HepG2 (cell line): ENCODE results near the gene ANK3. TPM values are rescaled to one million over a fixed set of nuclear protein-coding genes. Genes with fewer than 3 reads are reported as not detected.

ENCODE experiments used
- ATAC-seq: fragments of 200-7000 bp; cut with Tn5 transposase; 3 replicates; pipeline ENCODE4 v1.9.1; 2020; ENCODE audit warnings: mild to moderate bottlenecking, moderate library complexity
- BruUV-seq: library from RNA; stranded (reverse); fragments of 400-500 nt; replicated peaks from 2 replicates; lab custom pipeline; 2021; lab: Mats Ljungman, UMichigan
- CTCF ChIA-PET: fragments of 300-600 bp; formaldehyde crosslinking; extraction: SDS; loops from one replicate; lab custom pipeline; 2021; ENCODE audit warnings: low total read pairs, inconsistent platforms, low intra/inter-chr PET ratio; lab: Yijun Ruan, JAX
- POLR2A ChIA-PET: fragments of 350-600 bp; sonication (Branson Sonifier 250); formaldehyde crosslinking; loops from one replicate; lab custom pipeline; 2020; ENCODE audit warnings: antibody characterized with exemption, inconsistent platforms; lab: Yijun Ruan, JAX
- DNase-seq: peaks from one replicate; pipeline ENCODE4 v3.0.0-alpha.2; 2015; ENCODE audit warnings: low spot score
- FAIRE-seq: peaks from 3 replicates; lab custom pipeline; 2011; peaks lifted over from hg19 to GRCh38; lab: Jason Lieb, UNC
- H2AFZ ChIP-seq: one replicate; pipeline ENCODE4 v1.6.1; 2011; ENCODE audit warnings: low read length, inconsistent platforms
- H3K27ac ChIP-seq: fragments of 300-600 bp; 3 replicates; pipeline ENCODE4 v1.8.0; 2011; ENCODE audit warnings: mixed run types, mild to moderate bottlenecking, mixed read lengths, low read length, inconsistent platforms; ENCODE audit not compliant: insufficient read depth; ENCODE audit errors: extremely low read length
- H3K27me3 ChIP-seq, 2 experiments: fragments of 200-600 bp in 1 of 2; 2 replicates in 1 of 2; 3 replicates in 1 of 2; pipeline versions ENCODE4 v1.6.0 to v1.8.0; 2011; ENCODE audit warnings: low read length in 2 of 2, mild to moderate bottlenecking in 2 of 2, moderate library complexity in 2 of 2, inconsistent platforms in 1 of 2; ENCODE audit not compliant: insufficient read depth in 2 of 2, control insufficient read depth in 1 of 2
- H3K36me3 ChIP-seq, 2 experiments: fragments of 200-600 bp in 1 of 2; replicated peaks in 1 of 2; 2 replicates in 1 of 2; 3 replicates in 1 of 2; pipeline versions ENCODE4 v1.5.1 to v1.8.0; 2011; ENCODE audit warnings: low read length in 2 of 2, inconsistent platforms in 1 of 2; ENCODE audit not compliant: insufficient read depth in 2 of 2, control insufficient read depth in 1 of 2
- H3K4me1 ChIP-seq: 2 replicates; pipeline ENCODE4 v1.5.1; 2012; ENCODE audit warnings: low read length, inconsistent platforms; ENCODE audit not compliant: insufficient read depth
- H3K4me2 ChIP-seq: 2 replicates; pipeline ENCODE4 v1.6.0; 2011; ENCODE audit warnings: low read depth, low read length, inconsistent platforms
- H3K4me3 ChIP-seq, 3 experiments: fragments of 200-600 bp in 1 of 3; sonication (generic), shearing (Covaris generic) in 1 of 3; replicated peaks in 1 of 3; 2 replicates each; pipeline ENCODE4 v1.5.1; 2011 to 2016; ENCODE audit warnings: low read length in 3 of 3, inconsistent platforms in 2 of 3, low read depth in 2 of 3, mild to moderate bottlenecking in 2 of 3, control low read depth in 1 of 3, mixed read lengths in 1 of 3; ENCODE audit not compliant: insufficient read depth in 1 of 3
- H3K79me2 ChIP-seq: one replicate; pipeline ENCODE4 v1.6.1; 2011; ENCODE audit warnings: low read length, inconsistent platforms; ENCODE audit not compliant: insufficient read depth
- H3K9ac ChIP-seq: 2 replicates; pipeline ENCODE4 v1.6.0; 2011; ENCODE audit warnings: mild to moderate bottlenecking, low read depth, low read length, inconsistent platforms; ENCODE audit not compliant: insufficient read depth
- H3K9me3 ChIP-seq: 2 replicates; pipeline ENCODE4 v1.5.1; 2012; ENCODE audit warnings: mild to moderate bottlenecking, low read length
- H4K20me1 ChIP-seq: 2 replicates; pipeline ENCODE4 v1.6.0; 2011; ENCODE audit warnings: inconsistent platforms, mild to moderate bottlenecking, low read length, moderate library complexity; ENCODE audit not compliant: insufficient read depth
- CTCF ChIP-seq: sonication (generic); formaldehyde crosslinking; IDR thresholded peaks from 2 replicates; pipeline ENCODE4 v1.5.0; 2020; ENCODE audit warnings: mild to moderate bottlenecking, missing genetic modification reagents, moderate library complexity
- JUND ChIP-seq: sonication (generic); formaldehyde crosslinking; IDR thresholded peaks from 2 replicates; pipeline ENCODE4 v1.8.0; 2022; ENCODE audit warnings: mild to moderate bottlenecking, missing genetic modification reagents
- STAG1 ChIP-seq: sonication (generic); formaldehyde crosslinking; IDR thresholded peaks from 2 replicates; pipeline ENCODE4 v1.4.0; 2020; ENCODE audit warnings: missing genetic modification reagents
- U2AF2 ChIP-seq: fragments of 200-400 bp; formaldehyde crosslinking; IDR thresholded peaks from 2 replicates; pipeline ENCODE4 v1.6.1; 2017; ENCODE audit warnings: low read depth, mild to moderate bottlenecking, low read length
- ZNF609 ChIP-seq: sonication (generic); formaldehyde crosslinking; IDR thresholded peaks from 2 replicates; pipeline ENCODE4 v1.4.0; 2020; ENCODE audit warnings: mild to moderate bottlenecking, missing genetic modification reagents, borderline replicate concordance
- WGBS: methylation state at CpG from one replicate; pipeline ENCODE4 v1.1.6; 2017; ENCODE audit warnings: low lambda C conversion rate; 5-methylcytosine and 5-hydroxymethylcytosine counted together
- in situ Hi-C: cut with HindIII; loops from 2 replicates; pipeline ENCODE4 v1.10.0; 2017; ENCODE audit warnings: low pct_unique_long_range_greater_than_20kb; ENCODE audit not compliant: extremely low pct_ligation_motif_present
- intact Hi-C: fragments of 100-400 bp; cut with micrococcal nuclease; formaldehyde crosslinking; loops from one replicate; pipeline ENCODE4 v1.10.0; 2022; ENCODE audit not compliant: unreplicated experiment
- polyA plus RNA-seq, 8 experiments: library from polyadenylated mRNA; depleted of rRNA in 3 of 8; stranded (reverse) in 7 of 8; unstranded in 1 of 8; fragments of >200 nt; fragmentation: Illumina TruSeq in 4 of 8; extraction: Trizol in 4 of 8; gene quantifications; 2 replicates each; pipeline versions ENCODE4 v1.2.1 to v1.2.3, GENCODE V29; 2011 to 2016; ENCODE audit warnings: low read depth in 4 of 8, missing spikeins in 1 of 8, mixed read lengths in 1 of 8; ENCODE audit not compliant: insufficient read depth in 1 of 8
- total RNA-seq, 5 experiments: library from RNA; depleted of rRNA; stranded (reverse); fragments of >200 nt; fragmentation: Illumina TruSeq; extraction: Trizol; gene quantifications; 2 replicates each; pipeline ENCODE4 v1.2.3, GENCODE V29; 2016; ENCODE audit warnings: low read depth in 1 of 5

Gene ANK3
- total and polyA plus RNA-seq, 2 of the 13 experiments (the other 11 are each of a cell fraction or from before 2014, with no cell fraction given), result not detected

GRCh38 chr10:60122190-60122589, 267.5 kb downstream of the ANK3 start (continued):
- no peak for TF ChIP-seq ZNF609 (CRISPR knock-in tag)
- no peak for TF ChIP-seq JUND (CRISPR knock-in tag)

- 17% methylated on average over 6 of the region's 6 CpGs for WGBS
- CTCF ChIA-PET, result interaction anchor here (1.4 kb wide), 1 partner anchor 320 kb away, joined by 5 read pairs; no protein-coding TSS in a partner anchor
- H3K27ac ChIP-seq, result no peak overlapping the region
- H3K9me3 ChIP-seq, result no peaks in the 10 kb centered on the region
- no peak; the same call in 2 of the 3 replicates for ATAC-seq
- H3K79me2 ChIP-seq, result no peaks in the 10 kb centered on the region
- no peak overlapping the region for H2AFZ ChIP-seq
- H4K20me1 ChIP-seq, result no peaks in the 10 kb centered on the region
- H3K27me3 ChIP-seq, result peaks cover 0 to 4% of the 10 kb centered on the region in 2 experiments; a peak in 2 of 5 replicates
- no TSS peak for BruUV-seq
- no peaks in the 10 kb centered on the region for H3K36me3 ChIP-seq
- peak; percentile 21 for DNase-seq
- TF ChIP-seq U2AF2 (no peak), CTCF (CRISPR knock-in tag) (peak; percentile 51), STAG1 (CRISPR knock-in tag) (peak; percentile 27; the same call in 1 of the 2 replicates)
- no peak overlapping the region for H3K9ac ChIP-seq
- FAIRE-seq, result peak; percentile 57
- in situ Hi-C loops, result no loop called here
- POLR2A ChIA-PET, result no interaction called here
- H3K4me1 ChIP-seq, result no peaks in the 10 kb centered on the region
- H3K4me3 ChIP-seq, result no peak overlapping the region
- intact Hi-C loops, result no loop called here
- no peak overlapping the region for H3K4me2 ChIP-seq
Measured at GRCh38 chr10:60114765-60115586, 274.7 kb downstream of the ANK3 start.
